HG03565 (cell line): Measurements from ENCODE around the gene VPS35L.

Experiments used
- ATAC-seq: cut with Tn5 transposase; IDR thresholded peaks from one replicate; pipeline ENCODE4 v1.9.1; 2021; ENCODE audit warnings: mild to moderate bottlenecking, moderate library complexity; ENCODE audit not compliant: unreplicated experiment

Gene VPS35L

GRCh38 chr16:19555186-19555937, at the start of gene VPS35L:
Gene VPS35L, plus strand, starts transcription at chr16:19555703. Its CDS starts 27 bp downstream, at chr16:19555730.
- ATAC-seq: peak; percentile 92

- no peak for ATAC-seq
Measured at GRCh38 chr16:19506965-19507364, 48.5 kb upstream of the VPS35L start.

- ATAC-seq: no peak
Measured at GRCh38 chr16:19507867-19508266, 47.6 kb upstream of the VPS35L start.

- ATAC-seq: no peak
Measured at GRCh38 chr16:19512297-19512696, 43.2 kb upstream of the VPS35L start.

- ATAC-seq: no peak
Measured at GRCh38 chr16:19513377-19514053, 42.0 kb upstream of the VPS35L start.

- no peak for ATAC-seq
Measured at GRCh38 chr16:19515757-19516156, 39.7 kb upstream of the VPS35L start.

GRCh38 chr16:19517424-19518089, 37.9 kb upstream of the VPS35L start:
- no peak for ATAC-seq

- no peak for ATAC-seq
Measured at GRCh38 chr16:19518388-19518787, 37.1 kb upstream of the VPS35L start.

GRCh38 chr16:19520861-19521331, 34.6 kb upstream of the VPS35L start:
- ATAC-seq: no peak

- ATAC-seq: peak; percentile 66
Measured at GRCh38 chr16:19521471-19522396, 33.8 kb upstream of the VPS35L start, which contains the start of gene GDE1. Gene GDE1, minus strand, starts transcription at chr16:19522098. Its CDS starts 134 bp downstream, at chr16:19521964.

- no peak for ATAC-seq
Measured at GRCh38 chr16:19522397-19522732, 33.1 kb upstream of the VPS35L start.

GRCh38 chr16:19522760-19523159, 32.7 kb upstream of the VPS35L start:
- ATAC-seq: no peak

- ATAC-seq: no peak
Measured at GRCh38 chr16:19523184-19523558, 32.3 kb upstream of the VPS35L start.

- ATAC-seq: peak; percentile 56
Measured at GRCh38 chr16:19523559-19524355, 31.7 kb upstream of the VPS35L start, which contains the start of gene CCP110. Gene CCP110, plus strand, starts transcription at chr16:19523942. Its CDS starts 3,940 bp downstream, at chr16:19527882.

- no peak for ATAC-seq
Measured at GRCh38 chr16:19524356-19524615, 31.2 kb upstream of the VPS35L start.

GRCh38 chr16:19524616-19525384, 30.7 kb upstream of the VPS35L start:
- ATAC-seq: no peak

- no peak for ATAC-seq
Measured at GRCh38 chr16:19525385-19525723, 30.1 kb upstream of the VPS35L start.

GRCh38 chr16:19527161-19527560, 28.3 kb upstream of the VPS35L start:
- no peak for ATAC-seq

GRCh38 chr16:19528666-19529065, 26.8 kb upstream of the VPS35L start:
- ATAC-seq: no peak
